IMR-90 (cell line): ENCODE data around the gene SLC15A3. TPM values are rescaled to one million over a fixed set of nuclear protein-coding genes. Genes with fewer than 3 reads are reported as not detected.

Source experiments
- ATAC-seq: fragments of 200-7000 bp; cut with Tn5 transposase; 2 replicates; pipeline ENCODE4 v1.9.1; 2020; ENCODE audit warnings: low read depth, mild to moderate bottlenecking, moderate library complexity
- BruUV-seq: library from RNA; stranded (reverse); fragments of 400-500 nt; replicated peaks from 2 replicates; lab custom pipeline; 2021; lab: Mats Ljungman, UMichigan
- CTCF ChIA-PET: fragments of 300-600 bp; formaldehyde crosslinking; extraction: SDS; loops from one replicate; lab custom pipeline; 2021; ENCODE audit warnings: antibody characterized with exemption; lab: Yijun Ruan, JAX
- POLR2A ChIA-PET: fragments of 300-600 bp; sonication (Branson Sonifier 250); formaldehyde crosslinking; loops from one replicate; lab custom pipeline; 2022; ENCODE audit warnings: antibody characterized with exemption; ENCODE audit not compliant: unreplicated experiment; lab: Charles Lee
- DNase-seq: peaks from one replicate; pipeline ENCODE4 v3.0.0; 2013
- H2AFZ ChIP-seq: replicated peaks from 2 replicates; pipeline ENCODE3; 2013; ENCODE audit warnings: low read length, mild to moderate bottlenecking; ENCODE audit not compliant: poor library complexity
- H2AK5ac ChIP-seq: 2 replicates; pipeline ENCODE4 v1.6.1; 2013; ENCODE audit warnings: low read depth, low read length, inconsistent platforms
- H2AK9ac ChIP-seq: replicated peaks from 2 replicates; pipeline ENCODE3; 2013; ENCODE audit warnings: mild to moderate bottlenecking, low read depth, low read length, moderate library complexity; ENCODE audit not compliant: poor library complexity
- H2BK120ac ChIP-seq: 2 replicates; pipeline ENCODE4 v1.6.1; 2013; ENCODE audit warnings: low read depth, low read length, inconsistent platforms
- H2BK15ac ChIP-seq: 3 replicates; pipeline ENCODE4 v1.6.1; 2013; ENCODE audit warnings: low read depth, low read length, inconsistent platforms
- H2BK20ac ChIP-seq: 2 replicates; pipeline ENCODE4 v1.6.1; 2013; ENCODE audit warnings: low read depth, mild to moderate bottlenecking, inconsistent platforms, low read length, moderate library complexity
- H2BK5ac ChIP-seq: 2 replicates; pipeline ENCODE4 v1.6.1; 2013; ENCODE audit warnings: mild to moderate bottlenecking, low read depth, low read length, inconsistent platforms; ENCODE audit not compliant: poor library complexity, severe bottlenecking
- H3K14ac ChIP-seq: replicated peaks from 2 replicates; pipeline ENCODE4 v1.6.1; 2013; ENCODE audit warnings: low read depth, low read length, inconsistent platforms
- H3K18ac ChIP-seq: 2 replicates; pipeline ENCODE4 v1.6.1; 2013; ENCODE audit warnings: low read depth, low read length, control low read depth
- H3K23ac ChIP-seq: 2 replicates; pipeline ENCODE4 v1.6.1; 2013; ENCODE audit warnings: low read depth, low read length, inconsistent platforms
- H3K27ac ChIP-seq: 2 replicates; pipeline ENCODE4 v1.5.1; 2013; ENCODE audit warnings: mild to moderate bottlenecking, control low read depth, low read length; ENCODE audit not compliant: insufficient read depth
- H3K27me3 ChIP-seq: 2 replicates; pipeline ENCODE4 v1.6.1; 2013; ENCODE audit warnings: low read length; ENCODE audit not compliant: control insufficient read depth, insufficient read depth
- H3K36me3 ChIP-seq: 2 replicates; pipeline ENCODE4 v1.6.1; 2013; ENCODE audit warnings: low read length, mixed read lengths; ENCODE audit not compliant: control insufficient read depth, insufficient read depth
- H3K4ac ChIP-seq: 2 replicates; pipeline ENCODE4 v1.6.1; 2013; ENCODE audit warnings: low read depth, low read length, inconsistent platforms
- H3K4me1 ChIP-seq: 2 replicates; pipeline ENCODE4 v1.6.1; 2013; ENCODE audit warnings: low read length, mixed read lengths; ENCODE audit not compliant: control insufficient read depth, insufficient read depth
- H3K4me2 ChIP-seq: 2 replicates; pipeline ENCODE4 v1.6.1; 2013; ENCODE audit warnings: low read depth, mild to moderate bottlenecking, control low read depth, low read length, moderate library complexity
- H3K4me3 ChIP-seq: 2 replicates; pipeline ENCODE4 v1.5.1; 2013; ENCODE audit warnings: low read depth, mild to moderate bottlenecking, control low read depth, low read length, moderate library complexity; ENCODE audit not compliant: insufficient read depth
- H3K56ac ChIP-seq: 2 replicates; pipeline ENCODE4 v1.6.1; 2013; ENCODE audit warnings: low read length, inconsistent platforms; ENCODE audit not compliant: insufficient read depth; ENCODE audit errors: extremely low read depth
- H3K79me1 ChIP-seq, 2 experiments: 2 replicates each; pipeline ENCODE4 v1.6.1; 2013; ENCODE audit warnings: low read length in 2 of 2, inconsistent platforms in 1 of 2, low read depth in 1 of 2
- H3K9ac ChIP-seq: 2 replicates; pipeline ENCODE4 v1.6.1; 2013; ENCODE audit warnings: low read depth, low read length, control low read depth
- H3K9me1 ChIP-seq: 2 replicates; pipeline ENCODE4 v1.6.1; 2013; ENCODE audit warnings: low read length, inconsistent platforms; ENCODE audit not compliant: insufficient read depth
- H3K9me3 ChIP-seq: 2 replicates; pipeline ENCODE4 v1.6.1; 2013; ENCODE audit warnings: low read length; ENCODE audit not compliant: control insufficient read depth, insufficient read depth
- H4K20me1 ChIP-seq: 2 replicates; pipeline ENCODE4 v1.6.1; 2013; ENCODE audit warnings: low read length, inconsistent platforms; ENCODE audit not compliant: insufficient read depth
- H4K5ac ChIP-seq: 2 replicates; pipeline ENCODE4 v1.6.1; 2013; ENCODE audit warnings: mild to moderate bottlenecking, low read depth, low read length, control low read depth
- H4K8ac ChIP-seq, 2 experiments: 2 replicates each; pipeline ENCODE4 v1.6.1; 2013; ENCODE audit warnings: low read depth in 2 of 2, low read length in 2 of 2, control low read depth in 1 of 2, inconsistent platforms in 1 of 2
- H4K91ac ChIP-seq: 2 replicates; pipeline ENCODE4 v1.6.1; 2013; ENCODE audit warnings: low read depth, low read length, inconsistent platforms; ENCODE audit not compliant: insufficient read depth
- BHLHE40 ChIP-seq: fragments of 150-350 bp; IDR thresholded peaks from 2 replicates; pipeline ENCODE4 v1.6.1; 2016; ENCODE audit warnings: mild to moderate bottlenecking, low read depth, low read length
- CEBPB ChIP-seq: IDR thresholded peaks from 2 replicates; pipeline ENCODE4 v1.6.1; 2012; ENCODE audit warnings: low read depth, low read length, improper control_type of control experiment
- CTCF ChIP-seq: conservative IDR thresholded peaks from 2 replicates; pipeline ENCODE4 v1.5.1; 2012; ENCODE audit warnings: mild to moderate bottlenecking, low read depth, low read length, improper control_type of control experiment
- FOS ChIP-seq: fragments of 150-350 bp; IDR thresholded peaks from 2 replicates; pipeline ENCODE4 v1.6.1; 2016; ENCODE audit warnings: low read depth, low read length
- MAFK ChIP-seq: IDR thresholded peaks from 2 replicates; pipeline ENCODE4 v1.6.1; 2012; ENCODE audit warnings: low read depth, low read length, improper control_type of control experiment
- MAZ ChIP-seq: IDR thresholded peaks from 2 replicates; pipeline ENCODE4 v1.6.1; 2012; ENCODE audit warnings: low read depth, mild to moderate bottlenecking, low read length, improper control_type of control experiment, moderate library complexity, borderline replicate concordance
- POLR2A ChIP-seq: IDR thresholded peaks from 2 replicates; pipeline ENCODE4 v1.6.1; 2012; ENCODE audit warnings: mild to moderate bottlenecking, low read depth, low read length
- RAD21 ChIP-seq: IDR thresholded peaks from 2 replicates; pipeline ENCODE4 v1.6.1; 2012; ENCODE audit warnings: low read length, improper control_type of control experiment
- RCOR1 ChIP-seq: IDR thresholded peaks from 2 replicates; pipeline ENCODE4 v1.6.1; 2012; ENCODE audit warnings: mild to moderate bottlenecking, low read length, improper control_type of control experiment; ENCODE audit not compliant: insufficient replicate concordance
- RFX5 ChIP-seq: IDR thresholded peaks from 2 replicates; pipeline ENCODE4 v1.8.0; 2012; ENCODE audit warnings: low read depth, mild to moderate bottlenecking, low read length, moderate library complexity
- USF2 ChIP-seq: fragments of 150-350 bp; IDR thresholded peaks from 2 replicates; pipeline ENCODE4 v1.6.1; 2017; ENCODE audit warnings: mild to moderate bottlenecking, antibody characterized with exemption, low read length, low read depth
- WGBS, 2 experiments: methylation state at CpG; one replicate each; pipeline versions ENCODE4 v1.1.5 to v1.1.7; 2013; ENCODE audit warnings: missing lambda C conversion rate in 2 of 2; ENCODE audit not compliant: insufficient read length in 1 of 2; ENCODE audit errors: extremely low coverage in 2 of 2; 5-methylcytosine and 5-hydroxymethylcytosine counted together
- dilution Hi-C: fragments of 300-500 bp; cut with HindIII; formaldehyde crosslinking; loops from one replicate; pipeline ENCODE4 v1.14.3; 2018; ENCODE audit warnings: low sequenced_read_pairs; ENCODE audit not compliant: unreplicated experiment
- in situ Hi-C: fragments of 300-500 bp; cut with MboI; formaldehyde crosslinking; loops from 3 replicates; pipeline ENCODE4 v1.14.3; 2019; ENCODE audit warnings: low sequenced_read_pairs, inconsistent platforms, mixed read lengths
- intact Hi-C: fragments of 100-400 bp; cut with micrococcal nuclease; formaldehyde crosslinking; loops from 2 replicates; pipeline ENCODE4 v1.10.0; 2022
- polyA plus RNA-seq, 3 experiments: library from polyadenylated mRNA; depleted of rRNA; stranded (reverse); fragments of >200 nt; gene quantifications; 2 replicates each; pipeline ENCODE4 v1.2.3, GENCODE V29; 2012; ENCODE audit warnings: low replicate concordance in 1 of 3
- total RNA-seq: library from RNA; depleted of rRNA; stranded (reverse); fragments of >200 nt; gene quantifications from 2 replicates; pipeline ENCODE4 v1.2.3, GENCODE V29; 2012
- TF ChIP-seq, protein P1 (sequence below): fragments of 150-350 bp; IDR thresholded peaks from 2 replicates; pipeline ENCODE4 v1.6.1; 2016; ENCODE audit warnings: low read depth, mild to moderate bottlenecking, low read length, moderate library complexity, borderline replicate concordance

The SLC15A3 gene
- total and polyA plus RNA-seq, 2 of the 4 experiments (the other 2 are of a cell fraction) = 3.2 to 4.4 TPM

DNA sequence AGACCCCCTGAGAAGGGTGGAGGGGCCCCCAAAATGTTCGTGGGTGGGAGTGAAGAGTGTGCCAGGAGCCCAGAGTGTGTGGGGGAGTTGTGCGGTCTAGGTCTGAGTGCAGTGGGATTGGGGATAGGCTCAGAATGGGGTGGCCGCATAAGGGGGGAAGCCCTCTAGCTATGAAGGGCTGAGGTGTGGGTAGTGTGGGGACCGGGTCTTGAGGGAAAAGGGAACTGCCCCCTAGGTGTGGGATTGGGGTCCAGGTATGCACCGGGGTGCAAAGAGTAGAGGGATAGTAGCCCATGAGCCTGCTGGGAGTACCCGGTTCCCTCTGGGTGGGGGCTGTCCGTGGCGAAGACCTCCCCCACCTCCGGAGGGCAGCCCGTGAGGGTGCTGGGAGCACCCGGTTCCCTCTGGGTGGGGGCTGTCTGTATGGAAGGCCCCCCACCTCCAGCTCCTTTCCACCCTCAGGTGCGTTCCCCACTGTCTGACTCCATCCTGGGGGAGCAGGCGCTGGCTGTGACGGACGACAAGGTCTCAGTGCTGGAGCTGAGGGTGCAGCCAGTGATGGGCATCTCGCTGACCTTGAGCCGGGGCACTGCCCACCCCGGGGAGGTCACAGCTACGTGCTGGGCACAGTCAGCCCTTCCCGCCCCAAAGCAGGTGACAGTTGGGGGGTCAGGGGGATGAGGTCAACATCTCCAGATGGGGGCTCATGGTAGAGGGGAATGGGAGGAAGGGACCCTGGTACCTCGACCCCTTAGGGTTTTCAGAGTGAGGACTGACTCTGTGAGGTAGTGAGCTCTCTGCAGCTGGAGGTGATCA is 17.0 kb downstream of the SLC15A3 start (continued):
- no peak for TF ChIP-seq CEBPB

- dilution Hi-C loops = no loop called here
- no peak overlapping the region for H4K91ac ChIP-seq
- H3K9me1 ChIP-seq = no peaks in the 10 kb centered on the region
- in situ Hi-C loops = no loop called here
- no peak overlapping the region for H3K23ac ChIP-seq
- ChIA-PET POLR2A (no interaction called here), CTCF (no interaction called here)
- H4K20me1 ChIP-seq = no peaks in the 10 kb centered on the region
- H2BK20ac ChIP-seq = no peak overlapping the region
- no peaks in the 10 kb centered on the region; the same call in 1 of the 2 replicates for H3K4me1 ChIP-seq
- H3K27ac ChIP-seq = no peak overlapping the region
- no peak overlapping the region for H3K4ac ChIP-seq
- H2BK5ac ChIP-seq = no peak overlapping the region
- no peak overlapping the region for H3K56ac ChIP-seq
- no peak for DNase-seq
- H3K9ac ChIP-seq = no peak overlapping the region
- no peak overlapping the region for H2AFZ ChIP-seq
- H4K8ac ChIP-seq = no peak overlapping the region
- H3K36me3 ChIP-seq = peaks cover 51% of the 10 kb centered on the region
- H3K4me3 ChIP-seq = no peak overlapping the region
- H3K14ac ChIP-seq = no peak overlapping the region
- H3K4me2 ChIP-seq = no peak overlapping the region
- H2BK15ac ChIP-seq = no peak overlapping the region
- intact Hi-C loops = no loop called here
- no peaks in the 10 kb centered on the region for H3K9me3 ChIP-seq
- H2AK9ac ChIP-seq = peak overlapping the region; percentile 50
- H3K27me3 ChIP-seq = no peaks in the 10 kb centered on the region
- no peak overlapping the region for H2AK5ac ChIP-seq
- no peak overlapping the region for H2BK120ac ChIP-seq
- ATAC-seq = no peak
- 95% methylated on average over 24 of the region's 57 CpGs; no CpG with 5 or more reads in 1 of the 2 experiments for WGBS, 2 experiments
- H3K79me1 ChIP-seq = no peaks in the 10 kb centered on the region
- H3K18ac ChIP-seq = no peak overlapping the region
- no TSS peak for BruUV-seq
- no peak overlapping the region for H4K5ac ChIP-seq
- no peak for TF ChIP-seq CTCF
- no peak for TF ChIP-seq USF2
- no peak for TF ChIP-seq RCOR1
- no peak for TF ChIP-seq POLR2A
- TF ChIP-seq, protein P1, sequence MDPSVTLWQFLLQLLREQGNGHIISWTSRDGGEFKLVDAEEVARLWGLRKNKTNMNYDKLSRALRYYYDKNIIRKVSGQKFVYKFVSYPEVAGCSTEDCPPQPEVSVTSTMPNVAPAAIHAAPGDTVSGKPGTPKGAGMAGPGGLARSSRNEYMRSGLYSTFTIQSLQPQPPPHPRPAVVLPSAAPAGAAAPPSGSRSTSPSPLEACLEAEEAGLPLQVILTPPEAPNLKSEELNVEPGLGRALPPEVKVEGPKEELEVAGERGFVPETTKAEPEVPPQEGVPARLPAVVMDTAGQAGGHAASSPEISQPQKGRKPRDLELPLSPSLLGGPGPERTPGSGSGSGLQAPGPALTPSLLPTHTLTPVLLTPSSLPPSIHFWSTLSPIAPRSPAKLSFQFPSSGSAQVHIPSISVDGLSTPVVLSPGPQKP = no peak
- no peak for TF ChIP-seq MAZ
- no peak for TF ChIP-seq BHLHE40
- TF ChIP-seq MAFK = no peak
- no peak for TF ChIP-seq RFX5
- TF ChIP-seq FOS = no peak
- TF ChIP-seq CEBPB = no peak
- no peak for TF ChIP-seq RAD21
Measured at GRCh38 chr11:60934124-60934789, 17.7 kb downstream of the SLC15A3 start.
